Liver (tissue), 9 donors: ENCODE data around the gene COBL. TPM values are rescaled to one million over a fixed set of nuclear protein-coding genes. Genes with fewer than 3 reads are reported as not detected.

ENCODE experiments used
- DNase-seq: peaks from one replicate; pipeline ENCODE4 v3.0.0-alpha.2; 2017; ENCODE audit warnings: low spot score
- H3K27ac ChIP-seq, 2 donors: one replicate each; pipeline ENCODE4 v1.7.0; 2013; ENCODE audit warnings: inconsistent platforms in 2 of 2, low read length in 2 of 2, control low read depth in 1 of 2, low read depth in 1 of 2, mild to moderate bottlenecking in 1 of 2
- H3K27me3 ChIP-seq, 4 donors: one replicate each; pipeline versions ENCODE4 v1.6.1 to v1.7.0; 2013; ENCODE audit warnings: low read length in 3 of 4, inconsistent platforms in 1 of 4, mild to moderate bottlenecking in 1 of 4, moderate library complexity in 1 of 4; ENCODE audit not compliant: control insufficient read depth in 4 of 4, insufficient read depth in 4 of 4
- H3K36me3 ChIP-seq, 4 donors: one replicate each; pipeline versions ENCODE4 v1.6.1 to v1.7.0; 2013; ENCODE audit warnings: low read length in 3 of 4, mild to moderate bottlenecking in 3 of 4, low read depth in 1 of 4, moderate library complexity in 1 of 4; ENCODE audit not compliant: control insufficient read depth in 4 of 4, insufficient read depth in 3 of 4
- H3K4me1 ChIP-seq, 4 donors: one replicate each; pipeline versions ENCODE4 v1.6.1 to v1.7.0; 2013; ENCODE audit warnings: low read length in 3 of 4, mild to moderate bottlenecking in 3 of 4, moderate library complexity in 1 of 4; ENCODE audit not compliant: control insufficient read depth in 4 of 4, insufficient read depth in 4 of 4
- H3K4me3 ChIP-seq, 3 donors: one replicate each; pipeline versions ENCODE4 v1.6.1 to v1.7.0; 2013; ENCODE audit warnings: low read length in 3 of 3, control low read depth in 1 of 3, low read depth in 1 of 3, mild to moderate bottlenecking in 1 of 3
- H3K9ac ChIP-seq, 2 donors: one replicate each; pipeline ENCODE4 v1.7.0; 2013; ENCODE audit warnings: low read length in 2 of 2, mild to moderate bottlenecking in 2 of 2, moderate library complexity in 2 of 2, control low read depth in 1 of 2, low read depth in 1 of 2
- H3K9me3 ChIP-seq, 4 donors: one replicate each; pipeline versions ENCODE4 v1.6.1 to v1.7.0; 2013; ENCODE audit warnings: low read length in 3 of 4; ENCODE audit not compliant: control insufficient read depth in 4 of 4
- EGR1 ChIP-seq, 2 donors: IDR thresholded peaks; 2 replicates each; pipeline ENCODE4 v1.6.1; 2016 to 2018; ENCODE audit warnings: antibody characterized with exemption in 2 of 2, low read depth in 2 of 2
- FOXA1 ChIP-seq: IDR thresholded peaks from 2 replicates; pipeline ENCODE4 v1.6.1; 2016; ENCODE audit warnings: antibody characterized with exemption
- FOXA2 ChIP-seq: IDR thresholded peaks from 2 replicates; pipeline ENCODE4 v1.6.1; 2016; ENCODE audit warnings: antibody characterized with exemption
- GABPA ChIP-seq, 2 donors: IDR thresholded peaks in 1 of 2; conservative IDR thresholded peaks in 1 of 2; 2 replicates each; pipeline ENCODE4 v1.6.1; 2016; ENCODE audit warnings: antibody characterized with exemption in 2 of 2, mild to moderate bottlenecking in 1 of 2, moderate library complexity in 1 of 2
- HNF4A ChIP-seq, 2 donors: conservative IDR thresholded peaks; 2 replicates each; pipeline ENCODE4 v1.6.1; 2016; ENCODE audit warnings: antibody characterized with exemption in 2 of 2, mild to moderate bottlenecking in 2 of 2
- HNF4G ChIP-seq: IDR thresholded peaks from 2 replicates; pipeline ENCODE4 v1.6.1; 2016; ENCODE audit warnings: antibody characterized with exemption
- JUND ChIP-seq, 2 donors: IDR thresholded peaks; 2 replicates each; pipeline ENCODE4 v1.6.1; 2016; ENCODE audit warnings: antibody characterized with exemption in 2 of 2
- NR2F2 ChIP-seq: IDR thresholded peaks from 2 replicates; pipeline ENCODE4 v1.6.1; 2016; ENCODE audit warnings: antibody characterized with exemption
- RAD21 ChIP-seq, 2 donors: IDR thresholded peaks; 2 replicates each; pipeline ENCODE4 v1.6.1; 2016; ENCODE audit warnings: antibody characterized with exemption in 2 of 2, mild to moderate bottlenecking in 2 of 2
- RXRA ChIP-seq, 2 donors: IDR thresholded peaks; 2 replicates each; pipeline ENCODE4 v1.6.1; 2017 to 2018; ENCODE audit warnings: antibody characterized with exemption in 2 of 2, mild to moderate bottlenecking in 1 of 2
- SP1 ChIP-seq: IDR thresholded peaks from 2 replicates; pipeline ENCODE4 v1.6.1; 2018; ENCODE audit warnings: antibody characterized with exemption, mild to moderate bottlenecking
- TAF1 ChIP-seq: conservative IDR thresholded peaks from 2 replicates; pipeline ENCODE4 v1.6.1; 2016; ENCODE audit warnings: antibody characterized with exemption, mild to moderate bottlenecking
- YY1 ChIP-seq: IDR thresholded peaks from 2 replicates; pipeline ENCODE4 v1.6.1; 2016; ENCODE audit warnings: antibody characterized with exemption, mild to moderate bottlenecking
- WGBS: extraction: QIAGEN DNeasy Blood & Tissue Kit; methylation state at CpG from one replicate; pipeline ENCODE4 v1.1.7; 2013; 5-methylcytosine and 5-hydroxymethylcytosine counted together
- polyA plus RNA-seq, 2 donors: library from polyadenylated mRNA; stranded (reverse) in 1 of 2; unstranded in 1 of 2; fragments of 200-250 nt in 1 of 2; fragments of >200 nt in 1 of 2; fragmentation: Nextera tagmentation in 1 of 2; extraction: Ambion mirVana in 1 of 2; gene quantifications; one replicate each; pipeline versions ENCODE4 v1.2.1 to v1.2.3, GENCODE V29; 2013 to 2015
- total RNA-seq, 2 donors: library from RNA; depleted of rRNA; stranded (reverse); fragments of >200 nt; gene quantifications; one replicate each; pipeline ENCODE4 v1.2.3, GENCODE V29; 2014
- TF ChIP-seq, protein P1 (sequence below): IDR thresholded peaks from 2 replicates; pipeline ENCODE4 v1.6.1; 2016; ENCODE audit warnings: antibody characterized with exemption
- TF ChIP-seq, protein P2 (sequence below): fragments of 150-350 bp; IDR thresholded peaks from 2 replicates; pipeline ENCODE4 v1.5.1; 2017; ENCODE audit warnings: improper control_type of control experiment, low read depth, low read length; ENCODE audit not compliant: missing input control
- TF ChIP-seq, protein P3 (sequence below): IDR thresholded peaks from 2 replicates; pipeline ENCODE4 v1.6.1; 2016; ENCODE audit warnings: antibody characterized with exemption
- TF ChIP-seq, protein P4 (sequence below): IDR thresholded peaks from 2 replicates; pipeline ENCODE4 v1.6.1; 2016; ENCODE audit warnings: antibody characterized with exemption
- TF ChIP-seq, protein P5 (sequence below): IDR thresholded peaks from 2 replicates; pipeline ENCODE4 v1.6.1; 2016; ENCODE audit warnings: antibody characterized with exemption, mild to moderate bottlenecking
- donor health status: healthy.
- donor health status: healthy.
- donor health status: healthy.
- donor health status: healthy.
- donor health status: healthy.

The COBL gene
- total and polyA plus RNA-seq, 4 donors = 5.8 to 18.7 (median 10.7) TPM

DNA sequence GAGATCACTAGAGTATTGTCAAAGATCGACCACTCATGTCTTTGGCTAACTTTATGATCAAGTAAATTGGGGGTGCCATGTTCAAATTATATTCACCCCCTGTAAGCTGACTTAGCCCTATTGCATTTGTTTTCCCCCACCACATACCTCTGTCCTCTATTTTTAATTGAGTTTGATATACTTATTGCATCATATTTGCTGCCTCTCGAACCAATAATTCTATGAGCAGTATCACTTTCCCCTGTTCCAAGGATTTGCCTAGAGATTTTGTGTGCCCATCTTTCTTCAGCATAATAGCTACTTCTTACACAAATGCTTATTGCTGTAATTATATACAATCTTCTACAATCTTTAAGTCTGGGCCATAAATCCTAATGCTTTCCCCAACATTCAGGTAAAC lies 245.2 kb downstream of the COBL start:
- no peak for DNase-seq
- no peaks in the 10 kb centered on the region for H3K27me3 ChIP-seq
- no peak overlapping the region for H3K27ac ChIP-seq
- no peak for TF ChIP-seq GABPA (IDR thresholded peaks at IDR 0.05 in 1 of 2, conservative IDR thresholded peaks at IDR 0.05 in 1 of 2)
- no peak for TF ChIP-seq RXRA (IDR thresholded peaks at IDR 0.05)
- no peak for TF ChIP-seq HNF4G
- TF ChIP-seq, protein P1, sequence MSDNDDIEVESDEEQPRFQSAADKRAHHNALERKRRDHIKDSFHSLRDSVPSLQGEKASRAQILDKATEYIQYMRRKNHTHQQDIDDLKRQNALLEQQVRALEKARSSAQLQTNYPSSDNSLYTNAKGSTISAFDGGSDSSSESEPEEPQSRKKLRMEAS = no peak
- TF ChIP-seq JUND (IDR thresholded peaks at IDR 0.05) = no peak
- H3K4me3 ChIP-seq = no peak overlapping the region
- peaks cover 0 to 2% (median under 1%) of the 10 kb centered on the region in 4 donors for H3K36me3 ChIP-seq
- no peaks in the 10 kb centered on the region for H3K9me3 ChIP-seq
- WGBS = 96% methylated on average over 2 of the region's 2 CpGs
- H3K4me1 ChIP-seq = peaks cover 2 to 13% (median 7%) of the 10 kb centered on the region in 4 donors
- H3K9ac ChIP-seq = no peak overlapping the region

DNA sequence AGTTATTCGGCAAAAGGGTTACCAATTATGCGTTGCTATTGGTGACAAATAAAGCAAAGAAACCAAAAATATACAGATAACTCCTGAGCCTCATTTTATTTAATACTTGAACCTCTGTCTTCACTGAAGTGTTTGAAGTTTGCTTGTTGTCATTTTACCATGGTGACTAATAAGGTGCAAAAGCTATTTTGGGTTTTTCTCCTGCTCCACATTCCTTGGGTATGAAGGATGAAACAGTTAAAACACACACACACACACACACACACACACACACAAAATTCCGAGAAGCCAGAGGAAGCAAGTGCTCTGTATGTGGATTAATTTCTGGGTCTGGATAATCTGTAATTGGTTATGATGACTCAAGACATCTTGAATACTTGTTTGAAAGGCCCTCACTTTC lies 246.5 kb downstream of the COBL start:
- no peak for DNase-seq
- H3K27ac ChIP-seq = no peak overlapping the region
- TF ChIP-seq, protein P1 = no peak
- TF ChIP-seq HNF4A (conservative IDR thresholded peaks at IDR 0.05) (no peak), RAD21 (IDR thresholded peaks at IDR 0.05) (no peak), NR2F2 (no peak), FOXA2 (no peak), EGR1 (IDR thresholded peaks at IDR 0.05; ENCODE audit: low read depth in 2 of 2) (no peak), RXRA (IDR thresholded peaks at IDR 0.05) (no peak), YY1 (no peak), SP1 (no peak), JUND (IDR thresholded peaks at IDR 0.05) (no peak), GABPA (IDR thresholded peaks at IDR 0.05 in 1 of 2, conservative IDR thresholded peaks at IDR 0.05 in 1 of 2) (no peak), FOXA1 (no peak), HNF4G (no peak), TAF1 (no peak)
- TF ChIP-seq, protein P2, sequence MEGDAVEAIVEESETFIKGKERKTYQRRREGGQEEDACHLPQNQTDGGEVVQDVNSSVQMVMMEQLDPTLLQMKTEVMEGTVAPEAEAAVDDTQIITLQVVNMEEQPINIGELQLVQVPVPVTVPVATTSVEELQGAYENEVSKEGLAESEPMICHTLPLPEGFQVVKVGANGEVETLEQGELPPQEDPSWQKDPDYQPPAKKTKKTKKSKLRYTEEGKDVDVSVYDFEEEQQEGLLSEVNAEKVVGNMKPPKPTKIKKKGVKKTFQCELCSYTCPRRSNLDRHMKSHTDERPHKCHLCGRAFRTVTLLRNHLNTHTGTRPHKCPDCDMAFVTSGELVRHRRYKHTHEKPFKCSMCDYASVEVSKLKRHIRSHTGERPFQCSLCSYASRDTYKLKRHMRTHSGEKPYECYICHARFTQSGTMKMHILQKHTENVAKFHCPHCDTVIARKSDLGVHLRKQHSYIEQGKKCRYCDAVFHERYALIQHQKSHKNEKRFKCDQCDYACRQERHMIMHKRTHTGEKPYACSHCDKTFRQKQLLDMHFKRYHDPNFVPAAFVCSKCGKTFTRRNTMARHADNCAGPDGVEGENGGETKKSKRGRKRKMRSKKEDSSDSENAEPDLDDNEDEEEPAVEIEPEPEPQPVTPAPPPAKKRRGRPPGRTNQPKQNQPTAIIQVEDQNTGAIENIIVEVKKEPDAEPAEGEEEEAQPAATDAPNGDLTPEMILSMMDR = no peak
- TF ChIP-seq, protein P3, sequence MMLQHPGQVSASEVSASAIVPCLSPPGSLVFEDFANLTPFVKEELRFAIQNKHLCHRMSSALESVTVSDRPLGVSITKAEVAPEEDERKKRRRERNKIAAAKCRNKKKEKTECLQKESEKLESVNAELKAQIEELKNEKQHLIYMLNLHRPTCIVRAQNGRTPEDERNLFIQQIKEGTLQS = no peak
- TF ChIP-seq, protein P4, sequence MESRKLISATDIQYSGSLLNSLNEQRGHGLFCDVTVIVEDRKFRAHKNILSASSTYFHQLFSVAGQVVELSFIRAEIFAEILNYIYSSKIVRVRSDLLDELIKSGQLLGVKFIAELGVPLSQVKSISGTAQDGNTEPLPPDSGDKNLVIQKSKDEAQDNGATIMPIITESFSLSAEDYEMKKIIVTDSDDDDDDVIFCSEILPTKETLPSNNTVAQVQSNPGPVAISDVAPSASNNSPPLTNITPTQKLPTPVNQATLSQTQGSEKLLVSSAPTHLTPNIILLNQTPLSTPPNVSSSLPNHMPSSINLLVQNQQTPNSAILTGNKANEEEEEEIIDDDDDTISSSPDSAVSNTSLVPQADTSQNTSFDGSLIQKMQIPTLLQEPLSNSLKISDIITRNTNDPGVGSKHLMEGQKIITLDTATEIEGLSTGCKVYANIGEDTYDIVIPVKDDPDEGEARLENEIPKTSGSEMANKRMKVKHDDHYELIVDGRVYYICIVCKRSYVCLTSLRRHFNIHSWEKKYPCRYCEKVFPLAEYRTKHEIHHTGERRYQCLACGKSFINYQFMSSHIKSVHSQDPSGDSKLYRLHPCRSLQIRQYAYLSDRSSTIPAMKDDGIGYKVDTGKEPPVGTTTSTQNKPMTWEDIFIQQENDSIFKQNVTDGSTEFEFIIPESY = no peak
- TF ChIP-seq, protein P5, sequence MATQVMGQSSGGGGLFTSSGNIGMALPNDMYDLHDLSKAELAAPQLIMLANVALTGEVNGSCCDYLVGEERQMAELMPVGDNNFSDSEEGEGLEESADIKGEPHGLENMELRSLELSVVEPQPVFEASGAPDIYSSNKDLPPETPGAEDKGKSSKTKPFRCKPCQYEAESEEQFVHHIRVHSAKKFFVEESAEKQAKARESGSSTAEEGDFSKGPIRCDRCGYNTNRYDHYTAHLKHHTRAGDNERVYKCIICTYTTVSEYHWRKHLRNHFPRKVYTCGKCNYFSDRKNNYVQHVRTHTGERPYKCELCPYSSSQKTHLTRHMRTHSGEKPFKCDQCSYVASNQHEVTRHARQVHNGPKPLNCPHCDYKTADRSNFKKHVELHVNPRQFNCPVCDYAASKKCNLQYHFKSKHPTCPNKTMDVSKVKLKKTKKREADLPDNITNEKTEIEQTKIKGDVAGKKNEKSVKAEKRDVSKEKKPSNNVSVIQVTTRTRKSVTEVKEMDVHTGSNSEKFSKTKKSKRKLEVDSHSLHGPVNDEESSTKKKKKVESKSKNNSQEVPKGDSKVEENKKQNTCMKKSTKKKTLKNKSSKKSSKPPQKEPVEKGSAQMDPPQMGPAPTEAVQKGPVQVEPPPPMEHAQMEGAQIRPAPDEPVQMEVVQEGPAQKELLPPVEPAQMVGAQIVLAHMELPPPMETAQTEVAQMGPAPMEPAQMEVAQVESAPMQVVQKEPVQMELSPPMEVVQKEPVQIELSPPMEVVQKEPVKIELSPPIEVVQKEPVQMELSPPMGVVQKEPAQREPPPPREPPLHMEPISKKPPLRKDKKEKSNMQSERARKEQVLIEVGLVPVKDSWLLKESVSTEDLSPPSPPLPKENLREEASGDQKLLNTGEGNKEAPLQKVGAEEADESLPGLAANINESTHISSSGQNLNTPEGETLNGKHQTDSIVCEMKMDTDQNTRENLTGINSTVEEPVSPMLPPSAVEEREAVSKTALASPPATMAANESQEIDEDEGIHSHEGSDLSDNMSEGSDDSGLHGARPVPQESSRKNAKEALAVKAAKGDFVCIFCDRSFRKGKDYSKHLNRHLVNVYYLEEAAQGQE = no peak

More for the DNA sequence above, 246.5 kb downstream of the COBL start:
- peaks cover 2 to 13% (median 7%) of the 10 kb centered on the region in 4 donors for H3K4me1 ChIP-seq
- H3K27me3 ChIP-seq = no peaks in the 10 kb centered on the region
- H3K9me3 ChIP-seq = no peaks in the 10 kb centered on the region
- no peak overlapping the region for H3K4me3 ChIP-seq
- no peak overlapping the region for H3K9ac ChIP-seq
- peaks cover 0 to 2% (median under 1%) of the 10 kb centered on the region in 4 donors for H3K36me3 ChIP-seq
- WGBS = 83% methylated on average over 3 of the region's 3 CpGs
